ENCODE results near the gene KRTAP5-8. TPM values are rescaled to one million over a fixed set of nuclear protein-coding genes. Genes with fewer than 3 reads are reported as not detected.

Gene KRTAP5-8
- total RNA-seq, 2 donors from 2014 or later: 0.68 TPM; not detected in 1

DNA sequence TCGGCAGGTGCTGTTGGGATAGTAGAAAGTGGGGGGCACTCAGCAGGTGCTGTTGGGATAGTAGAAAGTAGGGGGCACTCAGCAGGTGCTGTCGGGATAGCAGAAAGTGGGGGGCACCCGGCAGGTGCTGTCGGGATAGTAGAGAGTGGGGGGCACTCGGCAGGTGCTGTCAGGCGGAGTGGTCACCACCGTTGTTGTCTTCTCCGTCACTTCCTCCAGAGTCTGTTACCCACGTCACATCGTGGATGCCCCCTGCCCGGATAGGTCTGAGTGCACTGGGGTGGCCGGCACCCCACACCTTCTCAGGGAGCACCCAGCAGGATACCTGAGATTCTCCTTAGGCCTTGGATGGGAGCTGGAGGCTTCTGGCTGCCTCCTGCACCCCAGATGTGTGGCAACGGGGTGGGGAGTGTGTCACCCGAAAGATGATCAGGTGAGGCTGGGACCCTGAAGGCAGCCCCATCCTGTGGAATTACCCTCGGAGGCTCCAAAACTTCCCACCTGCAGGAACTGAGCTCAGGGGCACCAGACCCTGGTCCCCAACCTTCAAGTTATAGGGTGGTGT lies 34.9 kb upstream of the KRTAP5-8 start:
- Histone ChIP-seq H3K9me3 (peaks cover 3% of the 10 kb centered on the region), H3K27me3 (replicated peaks; ENCODE audit: insufficient read depth) (no peaks in the 10 kb centered on the region), H3K36me3 (peaks cover 63% of the 10 kb centered on the region), H3K27ac (no peak overlapping the region), H3K4me1 (ENCODE audit: control insufficient read depth in 1 of 2, low read depth in 2 of 2) (no peaks in the 10 kb centered on the region), H3K4me3 (no peak overlapping the region)
- DNase-seq (ENCODE audit: low spot score): no peak
- no peak for ATAC-seq (ENCODE audit: insufficient number of reproducible peaks, low FRiP score, low read depth)
- TF ChIP-seq, protein P1, sequence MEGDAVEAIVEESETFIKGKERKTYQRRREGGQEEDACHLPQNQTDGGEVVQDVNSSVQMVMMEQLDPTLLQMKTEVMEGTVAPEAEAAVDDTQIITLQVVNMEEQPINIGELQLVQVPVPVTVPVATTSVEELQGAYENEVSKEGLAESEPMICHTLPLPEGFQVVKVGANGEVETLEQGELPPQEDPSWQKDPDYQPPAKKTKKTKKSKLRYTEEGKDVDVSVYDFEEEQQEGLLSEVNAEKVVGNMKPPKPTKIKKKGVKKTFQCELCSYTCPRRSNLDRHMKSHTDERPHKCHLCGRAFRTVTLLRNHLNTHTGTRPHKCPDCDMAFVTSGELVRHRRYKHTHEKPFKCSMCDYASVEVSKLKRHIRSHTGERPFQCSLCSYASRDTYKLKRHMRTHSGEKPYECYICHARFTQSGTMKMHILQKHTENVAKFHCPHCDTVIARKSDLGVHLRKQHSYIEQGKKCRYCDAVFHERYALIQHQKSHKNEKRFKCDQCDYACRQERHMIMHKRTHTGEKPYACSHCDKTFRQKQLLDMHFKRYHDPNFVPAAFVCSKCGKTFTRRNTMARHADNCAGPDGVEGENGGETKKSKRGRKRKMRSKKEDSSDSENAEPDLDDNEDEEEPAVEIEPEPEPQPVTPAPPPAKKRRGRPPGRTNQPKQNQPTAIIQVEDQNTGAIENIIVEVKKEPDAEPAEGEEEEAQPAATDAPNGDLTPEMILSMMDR (IDR thresholded peaks at IDR 0.05): no peak

GRCh38 chr11:71504531-71504930 lies 33.3 kb upstream of the KRTAP5-8 start:
- Histone ChIP-seq H3K4me1 (ENCODE audit: control insufficient read depth in 1 of 2, low read depth in 2 of 2) (no peaks in the 10 kb centered on the region), H3K9me3 (peaks cover 8% of the 10 kb centered on the region), H3K27ac (no peak overlapping the region), H3K27me3 (replicated peaks; ENCODE audit: insufficient read depth) (no peaks in the 10 kb centered on the region), H3K4me3 (no peak overlapping the region), H3K36me3 (peaks cover 51% of the 10 kb centered on the region)
- DNase-seq (ENCODE audit: low spot score): no peak
- TF ChIP-seq, protein P1 (IDR thresholded peaks at IDR 0.05): no peak
- ATAC-seq (ENCODE audit: insufficient number of reproducible peaks, low FRiP score, low read depth): no peak

- Histone ChIP-seq H3K4me1 (ENCODE audit: control insufficient read depth in 1 of 2, low read depth in 2 of 2) (no peaks in the 10 kb centered on the region), H3K4me3 (no peak overlapping the region), H3K27ac (no peak overlapping the region), H3K36me3 (peaks cover 46% of the 10 kb centered on the region), H3K9me3 (peaks cover 11% of the 10 kb centered on the region), H3K27me3 (replicated peaks; ENCODE audit: insufficient read depth) (no peaks in the 10 kb centered on the region)
- DNase-seq (ENCODE audit: low spot score): no peak
- TF ChIP-seq, protein P1 (IDR thresholded peaks at IDR 0.05): no peak
- ATAC-seq (ENCODE audit: insufficient number of reproducible peaks, low FRiP score, low read depth): no peak
Measured at GRCh38 chr11:71505001-71505400, 32.8 kb upstream of the KRTAP5-8 start.

DNA sequence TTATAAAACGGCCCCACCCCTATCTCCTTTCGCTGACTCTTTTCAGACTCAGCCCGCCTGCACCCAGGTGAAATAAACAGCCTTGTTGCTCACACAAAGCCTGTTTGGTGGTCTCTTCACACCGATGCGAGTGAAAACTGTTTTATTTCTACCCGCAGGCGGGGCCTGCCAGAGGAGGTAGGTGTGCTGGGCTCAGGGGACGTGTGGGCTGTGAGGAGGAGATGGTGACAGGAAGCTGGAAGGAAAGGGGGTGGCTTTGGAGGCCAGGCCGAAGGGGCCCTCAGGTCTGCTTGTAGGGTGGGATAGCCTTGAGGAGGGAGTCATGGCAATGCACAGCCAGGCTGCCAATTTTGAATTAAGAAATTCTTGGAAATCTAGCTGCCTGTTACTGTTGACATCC lies 32.0 kb upstream of the KRTAP5-8 start:
- peaks cover 39% of the 10 kb centered on the region for H3K36me3 ChIP-seq

DNA sequence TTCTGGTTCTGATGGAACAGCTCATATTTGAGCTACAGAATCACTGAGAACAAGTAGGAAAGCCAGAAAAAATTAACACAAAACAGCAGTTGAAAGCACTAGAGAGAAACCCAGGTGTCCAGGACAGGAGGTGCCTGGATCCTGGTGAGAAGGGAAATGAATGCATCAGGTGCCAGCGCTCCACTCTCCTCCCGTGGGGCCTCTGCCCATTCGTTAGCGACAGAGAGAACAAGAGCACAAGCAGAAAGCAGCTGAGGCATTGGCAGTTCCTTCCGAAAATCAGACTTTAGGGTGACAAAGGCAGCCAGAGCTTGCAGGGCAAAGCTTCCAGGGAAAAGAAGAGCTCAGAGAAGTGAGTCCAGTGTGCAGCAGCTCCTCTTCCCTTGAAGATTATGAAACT lies 30.7 kb upstream of the KRTAP5-8 start:
- Histone ChIP-seq H3K27ac (no peak overlapping the region), H3K4me3 (no peak overlapping the region), H3K9me3 (peaks cover 20% of the 10 kb centered on the region), H3K27me3 (replicated peaks; ENCODE audit: insufficient read depth) (no peaks in the 10 kb centered on the region), H3K4me1 (ENCODE audit: control insufficient read depth in 1 of 2, low read depth in 2 of 2) (no peaks in the 10 kb centered on the region), H3K36me3 (peaks cover 25% of the 10 kb centered on the region)
- DNase-seq (ENCODE audit: low spot score) (no peak), ATAC-seq (ENCODE audit: insufficient number of reproducible peaks, low FRiP score, low read depth) (no peak)
- TF ChIP-seq, protein P1 (IDR thresholded peaks at IDR 0.05): no peak

More for the DNA sequence above, 32.0 kb upstream of the KRTAP5-8 start:
- ATAC-seq (ENCODE audit: insufficient number of reproducible peaks, low FRiP score, low read depth): no peak
- Histone ChIP-seq H3K27ac (no peak overlapping the region), H3K4me1 (ENCODE audit: control insufficient read depth in 1 of 2, low read depth in 2 of 2) (no peaks in the 10 kb centered on the region), H3K9me3 (peaks cover 16% of the 10 kb centered on the region), H3K4me3 (no peak overlapping the region), H3K27me3 (replicated peaks; ENCODE audit: insufficient read depth) (no peaks in the 10 kb centered on the region)
- no peak for DNase-seq (ENCODE audit: low spot score)
- TF ChIP-seq, protein P1 (IDR thresholded peaks at IDR 0.05): no peak
